ENCODE results near the gene TPBGL.

DNA sequence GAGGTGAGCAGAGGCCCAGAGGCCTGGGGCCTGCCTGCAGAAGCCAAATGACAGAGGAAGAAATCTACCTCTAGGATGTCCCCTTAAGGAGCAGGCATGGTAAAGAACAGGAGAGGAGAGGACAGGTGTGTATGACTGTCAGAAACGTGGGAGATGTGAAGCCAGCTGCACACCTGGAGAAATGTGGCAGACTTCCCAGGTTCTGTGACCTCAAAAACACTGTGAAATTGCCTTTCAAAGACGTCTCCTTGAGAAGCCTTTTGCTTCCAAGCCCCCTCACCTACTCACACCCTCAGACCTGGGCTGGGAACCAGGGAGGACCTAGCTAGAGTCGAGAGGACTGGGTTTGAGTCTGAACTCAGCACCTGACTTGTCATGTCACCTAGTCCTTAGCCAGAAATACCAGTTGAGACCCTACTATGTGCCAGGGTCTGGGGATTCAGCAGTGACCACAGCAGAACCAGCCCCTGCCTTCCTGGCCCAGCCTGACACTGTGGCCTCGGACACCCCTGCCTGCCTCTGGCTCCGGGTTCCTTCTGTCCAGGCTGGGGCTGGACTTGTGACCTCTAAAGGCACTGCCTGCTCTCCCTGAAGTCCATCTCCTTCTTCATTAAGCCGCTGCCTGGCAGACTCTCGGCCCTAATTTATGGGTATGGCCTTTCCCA lies 5.6 kb downstream of the TPBGL start:
- no peak for TF ChIP-seq GATA2 (IDR thresholded peaks at IDR 0.05; ENCODE audit: low read depth, low read length)
- TF ChIP-seq GATA3 (IDR thresholded peaks at IDR 0.05; ENCODE audit: low read depth, low read length), result no peak

All from SH-SY5Y (cell line).